ENCODE results near the gene TMC5. TPM values are rescaled to one million over a fixed set of nuclear protein-coding genes. Genes with fewer than 3 reads are reported as not detected.

The TMC5 gene
- total and polyA plus RNA-seq, 2 of the 8 experiments (the other 6 are each of a cell fraction or from before 2014, with no cell fraction given): 1.6 to 1.8 TPM

DNA sequence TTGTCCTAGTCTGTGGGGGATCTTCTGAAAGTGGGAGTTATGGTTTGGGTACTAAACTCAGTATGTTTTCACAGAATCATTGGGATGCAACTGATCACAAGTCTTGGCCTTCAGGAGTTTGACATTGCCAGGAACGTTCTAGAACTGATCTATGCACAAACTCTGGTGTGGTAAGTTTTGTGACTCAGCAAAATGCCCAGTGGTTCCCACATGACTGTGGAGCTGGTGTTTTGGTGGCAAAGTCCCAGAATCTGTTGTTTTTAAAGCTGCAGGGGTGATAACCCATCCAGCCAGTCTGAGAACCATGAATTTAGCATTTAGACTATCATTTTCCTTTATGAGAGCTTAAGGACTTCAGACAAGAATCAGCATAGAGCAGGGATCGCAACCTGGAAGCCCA, 63.6 kb downstream of the TMC5 start:
- no peak overlapping the region for H4K5ac ChIP-seq (ENCODE audit: insufficient read length, low read depth, low read length)
- no peaks in the 10 kb centered on the region for H3K79me2 ChIP-seq (ENCODE audit: control insufficient read depth in 1 of 2, insufficient read depth in 2 of 2, low read length in 2 of 2)
- H2BK120ac ChIP-seq (replicated peaks; ENCODE audit: low read depth, low read length): no peak overlapping the region
- no peak overlapping the region for H2AFZ ChIP-seq (ENCODE audit: low read length)
- no peak overlapping the region for H3K9ac ChIP-seq (replicated peaks in 1 of 4; ENCODE audit: extremely low read depth in 1 of 4, low read depth in 3 of 4, low read length in 3 of 4)
- no peaks in the 10 kb centered on the region for H4K20me1 ChIP-seq (replicated peaks in 1 of 2; ENCODE audit: control insufficient read depth in 1 of 2, insufficient read depth in 2 of 2, low read length in 2 of 2)
- WGBS, 2 experiments (ENCODE audit: extremely low coverage in 1 of 2, insufficient coverage in 1 of 2, insufficient read length in 1 of 2, insufficient replicate concordance in 2 of 2, low coverage in 1 of 2, low lambda C conversion rate in 2 of 2, missing lambda C conversion rate in 1 of 2): 94% methylated on average over 2 of the region's 2 CpGs; no CpG with 5 or more reads in 1 of the 2 experiments
- H3K23me2 ChIP-seq (ENCODE audit: low read depth, low read length): no peaks in the 10 kb centered on the region; the same call in 1 of the 2 replicates
- no peak overlapping the region for H3K4me3 ChIP-seq (ENCODE audit: extremely low read depth in 1 of 4, insufficient read depth in 2 of 4, low read depth in 3 of 4, low read length in 4 of 4)
- no peaks in the 10 kb centered on the region for H3K36me3 ChIP-seq (ENCODE audit: control insufficient read depth in 2 of 4, insufficient read depth in 4 of 4, low read length in 3 of 4)
- H3K4me2 ChIP-seq (ENCODE audit: insufficient read depth in 1 of 2, low read depth in 2 of 2, low read length in 2 of 2): no peak overlapping the region
- H2BK15ac ChIP-seq (ENCODE audit: low read length): no peak overlapping the region
- no peak overlapping the region for H4K8ac ChIP-seq (ENCODE audit: extremely low read depth, insufficient read depth, low read length)
- TF ChIP-seq HDAC2 (IDR thresholded peaks at IDR 0.05; ENCODE audit: borderline replicate concordance in 1 of 2, low read depth in 2 of 2, low read length in 2 of 2) (no peak), CTBP2 (IDR thresholded peaks at IDR 0.05; ENCODE audit: borderline replicate concordance, insufficient read depth, insufficient read length, low read length) (no peak)
- POLR2A ChIA-PET (ENCODE audit: partially characterized antibody): no interaction called here
- DNase-seq (ENCODE audit: low read depth in 1 of 2, low spot score in 2 of 2): no peak
- H3K27ac ChIP-seq (ENCODE audit: low read depth, low read length): no peak overlapping the region
- H2AK5ac ChIP-seq (ENCODE audit: low read depth, low read length): no peak overlapping the region
- no peak overlapping the region for H3K23ac ChIP-seq (ENCODE audit: insufficient read length)
- no peak overlapping the region for H3K4ac ChIP-seq (replicated peaks; ENCODE audit: insufficient read length, low read depth, low read length)
- peaks cover 0 to 8% of the 10 kb centered on the region in 2 experiments; a peak in 2 of 4 replicates for H3K9me3 ChIP-seq (ENCODE audit: insufficient read depth in 2 of 2, low read depth in 1 of 2, low read length in 1 of 2)
- no peak overlapping the region for H4K91ac ChIP-seq (replicated peaks; ENCODE audit: insufficient read length, low read length)
- no peaks in the 10 kb centered on the region for H3K27me3 ChIP-seq (replicated peaks in 1 of 4; ENCODE audit: control insufficient read depth in 3 of 4, extremely low read depth in 1 of 4, insufficient read depth in 3 of 4, low read length in 3 of 4)
- H2BK20ac ChIP-seq (ENCODE audit: low read length): no peak overlapping the region
- FAIRE-seq: no peak
- H2BK12ac ChIP-seq (ENCODE audit: low read depth, low read length): no peak overlapping the region
- CTCF ChIA-PET (ENCODE audit: partially characterized antibody): interaction anchor here (1.2 kb wide), 2 partner anchors 11 to 70 kb away, joined by 3 to 4 read pairs; no protein-coding TSS in a partner anchor
- H3K18ac ChIP-seq (ENCODE audit: extremely low read depth, low read length): no peak overlapping the region
- H3K56ac ChIP-seq (replicated peaks; ENCODE audit: insufficient read length, low read depth, low read length): no peak overlapping the region
- H3K14ac ChIP-seq (ENCODE audit: insufficient read length): no peak overlapping the region
- no peak overlapping the region for H2BK5ac ChIP-seq (ENCODE audit: low read depth, low read length)
- H3K79me1 ChIP-seq (ENCODE audit: low read depth, low read length): no peaks in the 10 kb centered on the region
- no peaks in the 10 kb centered on the region for H3K4me1 ChIP-seq (replicated peaks in 1 of 4; ENCODE audit: control insufficient read depth in 3 of 4, insufficient read depth in 4 of 4, low read length in 3 of 4)
